WTC11 (cell line): ENCODE measurements around the gene C14orf132. TPM values are rescaled to one million over a fixed set of nuclear protein-coding genes. Genes with fewer than 3 reads are reported as not detected.

Experiments
- ATAC-seq: fragments of 200-7000 bp; cut with Tn5 transposase; 2 replicates; pipeline ENCODE4 v1.10.0; 2021; ENCODE audit warnings: mild to moderate bottlenecking, moderate library complexity
- CTCF ChIA-PET: fragments of 300-600 bp; sonication (Branson Sonifier 250); formaldehyde crosslinking; loops from one replicate; lab custom pipeline; 2021; ENCODE audit warnings: antibody characterized with exemption; lab: Charles Lee
- POLR2A ChIA-PET: fragments of 350-600 bp; sonication (Branson Sonifier 250); formaldehyde crosslinking; loops from one replicate; lab custom pipeline; 2021; ENCODE audit warnings: antibody characterized with exemption; lab: Charles Lee
- DNase-seq: peaks from one replicate; pipeline ENCODE4 v3.0.0; 2021; ENCODE audit warnings: low spot score
- H3K27ac Mint-ChIP-seq: 2 replicates; pipeline ENCODE4 v1.8.0; 2021; ENCODE audit warnings: mixed read lengths
- H3K27me3 Mint-ChIP-seq: 2 replicates; pipeline ENCODE4 v1.8.0; 2021; ENCODE audit warnings: low read depth, mild to moderate bottlenecking, moderate library complexity, mixed read lengths
- H3K36me3 Mint-ChIP-seq: 2 replicates; pipeline ENCODE4 v1.8.0; 2021; ENCODE audit warnings: mixed read lengths
- H3K4me1 Mint-ChIP-seq: 2 replicates; pipeline ENCODE4 v1.8.0; 2022; ENCODE audit warnings: mixed read lengths
- H3K4me3 Mint-ChIP-seq: 2 replicates; pipeline ENCODE4 v1.8.0; 2021; ENCODE audit warnings: mild to moderate bottlenecking, moderate library complexity, mixed read lengths
- H3K9me3 Mint-ChIP-seq: 2 replicates; pipeline ENCODE4 v1.8.0; 2021; ENCODE audit warnings: mixed read lengths
- GRHL2 ChIP-seq: fragments of 250-450 bp; sonication (Bioruptor Pico); IDR thresholded peaks from 2 replicates; pipeline ENCODE4 v1.8.0; 2022; ENCODE audit warnings: mild to moderate bottlenecking, moderate library complexity; ENCODE audit not compliant: insufficient replicate concordance, severe bottlenecking
- HMGA2 ChIP-seq: fragments of 250-450 bp; sonication (Bioruptor Pico); IDR thresholded peaks from 2 replicates; pipeline ENCODE4 v1.4.0; 2021; ENCODE audit warnings: mild to moderate bottlenecking, moderate library complexity
- IRF2 ChIP-seq: sonication (generic); formaldehyde crosslinking; IDR thresholded peaks from 2 replicates; pipeline ENCODE4 v1.8.0; 2022; ENCODE audit warnings: low read depth, missing genetic modification reagents, borderline replicate concordance
- JAZF1 ChIP-seq: fragments of 250-450 bp; sonication (Bioruptor Pico); IDR thresholded peaks from 2 replicates; pipeline ENCODE4 v1.9.0; 2021; ENCODE audit warnings: moderate library complexity, mild to moderate bottlenecking, inconsistent platforms
- MLX ChIP-seq: sonication (generic); formaldehyde crosslinking; IDR thresholded peaks from 2 replicates; pipeline ENCODE4 v1.8.1; 2023; ENCODE audit warnings: mild to moderate bottlenecking, missing genetic modification reagents, moderate library complexity
- PREB ChIP-seq: sonication (generic); formaldehyde crosslinking; IDR thresholded peaks from 2 replicates; pipeline ENCODE4 v1.8.1; 2022; ENCODE audit warnings: mild to moderate bottlenecking, missing genetic modification reagents, moderate library complexity, borderline replicate concordance
- RELA ChIP-seq: sonication (generic); formaldehyde crosslinking; IDR thresholded peaks from 2 replicates; pipeline ENCODE4 v1.8.1; 2022; ENCODE audit warnings: missing genetic modification reagents, mild to moderate bottlenecking, borderline replicate concordance
- STAT6 ChIP-seq: sonication (generic); formaldehyde crosslinking; conservative IDR thresholded peaks from 2 replicates; pipeline ENCODE4 v1.8.1; 2023; ENCODE audit warnings: mild to moderate bottlenecking, low read depth, missing genetic modification reagents, moderate library complexity
- TEAD1 ChIP-seq: sonication (generic); formaldehyde crosslinking; IDR thresholded peaks from 2 replicates; pipeline ENCODE4 v1.8.0; 2022; ENCODE audit warnings: mild to moderate bottlenecking, missing genetic modification reagents
- TP53 ChIP-seq: sonication (generic); formaldehyde crosslinking; IDR thresholded peaks from 2 replicates; pipeline ENCODE4 v1.8.1; 2023; ENCODE audit warnings: mild to moderate bottlenecking, missing genetic modification reagents
- ZBTB21 ChIP-seq: sonication (generic); formaldehyde crosslinking; IDR thresholded peaks from 2 replicates; pipeline ENCODE4 v1.8.1; 2023; ENCODE audit warnings: mild to moderate bottlenecking, missing genetic modification reagents, borderline replicate concordance
- ZBTB43 ChIP-seq: sonication (generic); formaldehyde crosslinking; IDR thresholded peaks from 2 replicates; pipeline ENCODE4 v1.8.1; 2023; ENCODE audit warnings: mild to moderate bottlenecking, missing genetic modification reagents
- ZNF138 ChIP-seq: sonication (generic); formaldehyde crosslinking; conservative IDR thresholded peaks from 2 replicates; pipeline ENCODE4 v1.8.1; 2022; ENCODE audit warnings: mild to moderate bottlenecking, moderate library complexity, missing genetic modification reagents
- ZNF263 ChIP-seq: sonication (generic); formaldehyde crosslinking; IDR thresholded peaks from 2 replicates; pipeline ENCODE4 v1.8.1; 2022; ENCODE audit warnings: low read depth, mild to moderate bottlenecking, moderate library complexity, missing genetic modification reagents
- ZNF416 ChIP-seq: fragments of 250-450 bp; sonication (Bioruptor Pico); IDR thresholded peaks from 2 replicates; pipeline ENCODE4 v1.9.0; 2021; ENCODE audit warnings: mild to moderate bottlenecking, inconsistent platforms
- total RNA-seq: library from RNA; stranded (reverse); gene quantifications from 3 replicates; pipeline ENCODE4 v1.2.3, GENCODE V29; 2021
- TF ChIP-seq, protein P1 (sequence below): fragments of 250-450 bp; sonication (Bioruptor Pico); IDR thresholded peaks from 2 replicates; pipeline ENCODE4 v2.1.2; 2022; ENCODE audit warnings: mild to moderate bottlenecking, moderate library complexity
- TF ChIP-seq, protein P2 (sequence below): sonication (generic); formaldehyde crosslinking; IDR thresholded peaks from 2 replicates; pipeline ENCODE4 v1.8.1; 2022; ENCODE audit warnings: low read depth, mild to moderate bottlenecking, moderate library complexity, missing genetic modification reagents, borderline replicate concordance
- TF ChIP-seq, protein P3 (sequence below): fragments of 250-450 bp; sonication (Bioruptor Pico); IDR thresholded peaks from 2 replicates; pipeline ENCODE4 v1.8.0; 2021; ENCODE audit warnings: mild to moderate bottlenecking
- TF ChIP-seq, protein P4 (sequence below): sonication (generic); formaldehyde crosslinking; IDR thresholded peaks from 2 replicates; pipeline ENCODE4 v1.8.1; 2023; ENCODE audit warnings: mild to moderate bottlenecking, missing genetic modification reagents, borderline replicate concordance

The C14orf132 gene
- total RNA-seq, 1 experiment from 2014 or later = 14.1 TPM

- POLR2A ChIA-PET = no interaction called here
- DNase-seq = no peak
- TF ChIP-seq, protein P1, sequence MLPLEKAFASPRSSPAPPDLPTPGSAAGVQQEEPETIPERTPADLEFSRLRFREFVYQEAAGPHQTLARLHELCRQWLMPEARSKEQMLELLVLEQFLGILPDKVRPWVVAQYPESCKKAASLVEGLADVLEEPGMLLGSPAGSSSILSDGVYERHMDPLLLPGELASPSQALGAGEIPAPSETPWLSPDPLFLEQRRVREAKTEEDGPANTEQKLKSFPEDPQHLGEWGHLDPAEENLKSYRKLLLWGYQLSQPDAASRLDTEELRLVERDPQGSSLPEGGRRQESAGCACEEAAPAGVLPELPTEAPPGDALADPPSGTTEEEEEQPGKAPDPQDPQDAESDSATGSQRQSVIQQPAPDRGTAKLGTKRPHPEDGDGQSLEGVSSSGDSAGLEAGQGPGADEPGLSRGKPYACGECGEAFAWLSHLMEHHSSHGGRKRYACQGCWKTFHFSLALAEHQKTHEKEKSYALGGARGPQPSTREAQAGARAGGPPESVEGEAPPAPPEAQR (CRISPR knock-in tag) = no peak
- no peak for TF ChIP-seq ZBTB21 (CRISPR knock-in tag)
- no peak for TF ChIP-seq TEAD1 (CRISPR knock-in tag)
- no peak for TF ChIP-seq ZBTB43 (CRISPR knock-in tag)
- TF ChIP-seq, protein P2, sequence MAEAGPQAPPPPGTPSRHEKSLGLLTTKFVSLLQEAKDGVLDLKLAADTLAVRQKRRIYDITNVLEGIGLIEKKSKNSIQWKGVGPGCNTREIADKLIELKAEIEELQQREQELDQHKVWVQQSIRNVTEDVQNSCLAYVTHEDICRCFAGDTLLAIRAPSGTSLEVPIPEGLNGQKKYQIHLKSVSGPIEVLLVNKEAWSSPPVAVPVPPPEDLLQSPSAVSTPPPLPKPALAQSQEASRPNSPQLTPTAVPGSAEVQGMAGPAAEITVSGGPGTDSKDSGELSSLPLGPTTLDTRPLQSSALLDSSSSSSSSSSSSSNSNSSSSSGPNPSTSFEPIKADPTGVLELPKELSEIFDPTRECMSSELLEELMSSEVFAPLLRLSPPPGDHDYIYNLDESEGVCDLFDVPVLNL = no peak
- TF ChIP-seq, protein P3, sequence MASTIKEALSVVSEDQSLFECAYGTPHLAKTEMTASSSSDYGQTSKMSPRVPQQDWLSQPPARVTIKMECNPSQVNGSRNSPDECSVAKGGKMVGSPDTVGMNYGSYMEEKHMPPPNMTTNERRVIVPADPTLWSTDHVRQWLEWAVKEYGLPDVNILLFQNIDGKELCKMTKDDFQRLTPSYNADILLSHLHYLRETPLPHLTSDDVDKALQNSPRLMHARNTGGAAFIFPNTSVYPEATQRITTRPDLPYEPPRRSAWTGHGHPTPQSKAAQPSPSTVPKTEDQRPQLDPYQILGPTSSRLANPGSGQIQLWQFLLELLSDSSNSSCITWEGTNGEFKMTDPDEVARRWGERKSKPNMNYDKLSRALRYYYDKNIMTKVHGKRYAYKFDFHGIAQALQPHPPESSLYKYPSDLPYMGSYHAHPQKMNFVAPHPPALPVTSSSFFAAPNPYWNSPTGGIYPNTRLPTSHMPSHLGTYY (CRISPR knock-in tag) = no peak
- TF ChIP-seq, protein P4, sequence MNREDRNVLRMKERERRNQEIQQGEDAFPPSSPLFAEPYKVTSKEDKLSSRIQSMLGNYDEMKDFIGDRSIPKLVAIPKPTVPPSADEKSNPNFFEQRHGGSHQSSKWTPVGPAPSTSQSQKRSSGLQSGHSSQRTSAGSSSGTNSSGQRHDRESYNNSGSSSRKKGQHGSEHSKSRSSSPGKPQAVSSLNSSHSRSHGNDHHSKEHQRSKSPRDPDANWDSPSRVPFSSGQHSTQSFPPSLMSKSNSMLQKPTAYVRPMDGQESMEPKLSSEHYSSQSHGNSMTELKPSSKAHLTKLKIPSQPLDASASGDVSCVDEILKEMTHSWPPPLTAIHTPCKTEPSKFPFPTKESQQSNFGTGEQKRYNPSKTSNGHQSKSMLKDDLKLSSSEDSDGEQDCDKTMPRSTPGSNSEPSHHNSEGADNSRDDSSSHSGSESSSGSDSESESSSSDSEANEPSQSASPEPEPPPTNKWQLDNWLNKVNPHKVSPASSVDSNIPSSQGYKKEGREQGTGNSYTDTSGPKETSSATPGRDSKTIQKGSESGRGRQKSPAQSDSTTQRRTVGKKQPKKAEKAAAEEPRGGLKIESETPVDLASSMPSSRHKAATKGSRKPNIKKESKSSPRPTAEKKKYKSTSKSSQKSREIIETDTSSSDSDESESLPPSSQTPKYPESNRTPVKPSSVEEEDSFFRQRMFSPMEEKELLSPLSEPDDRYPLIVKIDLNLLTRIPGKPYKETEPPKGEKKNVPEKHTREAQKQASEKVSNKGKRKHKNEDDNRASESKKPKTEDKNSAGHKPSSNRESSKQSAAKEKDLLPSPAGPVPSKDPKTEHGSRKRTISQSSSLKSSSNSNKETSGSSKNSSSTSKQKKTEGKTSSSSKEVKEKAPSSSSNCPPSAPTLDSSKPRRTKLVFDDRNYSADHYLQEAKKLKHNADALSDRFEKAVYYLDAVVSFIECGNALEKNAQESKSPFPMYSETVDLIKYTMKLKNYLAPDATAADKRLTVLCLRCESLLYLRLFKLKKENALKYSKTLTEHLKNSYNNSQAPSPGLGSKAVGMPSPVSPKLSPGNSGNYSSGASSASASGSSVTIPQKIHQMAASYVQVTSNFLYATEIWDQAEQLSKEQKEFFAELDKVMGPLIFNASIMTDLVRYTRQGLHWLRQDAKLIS = no peak
- no peak for TF ChIP-seq IRF2
- TF ChIP-seq TP53 (CRISPR knock-in tag) = no peak
- no peak for TF ChIP-seq STAT6
- TF ChIP-seq, all 79 proteins: peak for 0
- no peaks in the 10 kb centered on the region for H3K36me3 Mint-ChIP-seq
- peaks cover 23% of the 10 kb centered on the region for H3K9me3 Mint-ChIP-seq
- CTCF ChIA-PET = interaction anchor here (0.7 kb wide), 1 partner anchor 9 kb away, joined by 4 read pairs; no protein-coding TSS in a partner anchor
- no peak overlapping the region for H3K4me3 Mint-ChIP-seq
- no peak for ATAC-seq
- H3K27ac Mint-ChIP-seq = no peak overlapping the region
- H3K4me1 Mint-ChIP-seq = no peaks in the 10 kb centered on the region
- peaks cover 2% of the 10 kb centered on the region for H3K27me3 Mint-ChIP-seq
Observed at GRCh38 chr14:96138241-96138640, 99.1 kb downstream of the C14orf132 start.

DNA sequence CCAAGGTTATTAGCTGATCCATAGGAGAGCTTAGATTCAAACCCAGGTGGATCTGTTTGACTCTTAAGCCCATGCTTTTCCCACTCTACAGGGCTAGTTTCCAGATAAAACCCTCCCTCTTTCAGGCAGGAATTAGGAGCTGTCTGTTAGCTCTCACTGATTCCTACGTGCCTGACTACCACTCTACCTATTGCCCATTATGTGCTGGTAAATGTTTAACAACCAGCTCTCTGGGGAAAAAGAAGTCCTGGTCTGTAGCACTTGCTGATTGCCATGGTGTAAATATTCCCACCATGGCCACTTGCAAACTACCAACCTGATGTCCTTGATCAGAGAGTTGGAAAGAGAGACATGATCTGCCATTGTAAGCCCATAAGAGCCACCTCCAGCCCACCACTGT, 100.0 kb downstream of the C14orf132 start:
- no peak overlapping the region for H3K27ac Mint-ChIP-seq
- no peaks in the 10 kb centered on the region for H3K36me3 Mint-ChIP-seq
- ATAC-seq (no peak), DNase-seq (no peak)
- POLR2A ChIA-PET = no interaction called here
- no peak overlapping the region for H3K4me3 Mint-ChIP-seq
- no peaks in the 10 kb centered on the region; the same call in 1 of the 2 replicates for H3K27me3 Mint-ChIP-seq
- peaks cover 30% of the 10 kb centered on the region for H3K9me3 Mint-ChIP-seq
- CTCF ChIA-PET = interaction anchor here (1.5 kb wide), 1 partner anchor 38 kb away, joined by 4 read pairs; no protein-coding TSS in a partner anchor
- H3K4me1 Mint-ChIP-seq = no peaks in the 10 kb centered on the region
- TF ChIP-seq GRHL2 (CRISPR knock-in tag) = no peak
- TF ChIP-seq ZNF416 = no peak
- TF ChIP-seq, protein P2 = no peak
- TF ChIP-seq RELA (CRISPR knock-in tag) = no peak
- no peak for TF ChIP-seq PREB (CRISPR knock-in tag)
- TF ChIP-seq JAZF1 (CRISPR knock-in tag) = no peak
- no peak for TF ChIP-seq ZNF138 (CRISPR knock-in tag)
- no peak for TF ChIP-seq HMGA2 (CRISPR knock-in tag)
- no peak for TF ChIP-seq MLX (CRISPR knock-in tag)
- TF ChIP-seq ZNF263 (CRISPR knock-in tag) = no peak
